Panc1 (cell line): ENCODE results near the gene RPL7A.

Experiments
- SIN3A ChIP-seq: IDR thresholded peaks from 2 replicates; pipeline ENCODE4 v1.6.1; 2012; ENCODE audit warnings: low read depth, mild to moderate bottlenecking, low read length, moderate library complexity, borderline replicate concordance; ENCODE audit not compliant: insufficient read depth
- TF ChIP-seq, protein P1 (sequence below): fragments of 450-650 bp; IDR thresholded peaks from 2 replicates; pipeline ENCODE4 v1.5.1; 2017; ENCODE audit warnings: mild to moderate bottlenecking
- TF ChIP-seq, protein P2 (sequence below), 2 experiments: IDR thresholded peaks; 2 replicates each; pipeline ENCODE4 v1.6.1; 2011 to 2012; ENCODE audit warnings: low read depth in 2 of 2, control low read depth in 1 of 2, low read length in 1 of 2, mild to moderate bottlenecking in 1 of 2, moderate library complexity in 1 of 2; ENCODE audit not compliant: insufficient read depth in 1 of 2

DNA sequence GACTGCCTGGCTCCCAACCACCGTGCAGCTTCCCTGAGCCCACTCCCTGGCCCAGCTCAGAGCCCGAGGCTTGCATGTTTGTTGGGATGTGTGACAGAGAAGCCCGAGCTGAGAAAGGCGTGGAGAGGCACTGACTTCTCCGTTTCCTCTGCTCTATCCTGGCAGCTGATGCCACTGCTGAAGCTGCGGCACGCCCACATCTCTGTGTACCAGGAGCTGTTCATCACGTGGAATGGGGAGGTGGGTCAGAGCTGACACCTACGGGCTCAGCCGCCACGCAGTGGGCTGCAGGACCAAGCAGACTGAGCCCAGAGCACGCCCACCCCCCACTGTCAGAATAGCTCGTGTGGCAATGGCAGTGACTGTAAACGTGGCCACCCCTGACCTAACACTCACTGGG, 37.4 kb downstream of the RPL7A start:
- TF ChIP-seq, protein P1, sequence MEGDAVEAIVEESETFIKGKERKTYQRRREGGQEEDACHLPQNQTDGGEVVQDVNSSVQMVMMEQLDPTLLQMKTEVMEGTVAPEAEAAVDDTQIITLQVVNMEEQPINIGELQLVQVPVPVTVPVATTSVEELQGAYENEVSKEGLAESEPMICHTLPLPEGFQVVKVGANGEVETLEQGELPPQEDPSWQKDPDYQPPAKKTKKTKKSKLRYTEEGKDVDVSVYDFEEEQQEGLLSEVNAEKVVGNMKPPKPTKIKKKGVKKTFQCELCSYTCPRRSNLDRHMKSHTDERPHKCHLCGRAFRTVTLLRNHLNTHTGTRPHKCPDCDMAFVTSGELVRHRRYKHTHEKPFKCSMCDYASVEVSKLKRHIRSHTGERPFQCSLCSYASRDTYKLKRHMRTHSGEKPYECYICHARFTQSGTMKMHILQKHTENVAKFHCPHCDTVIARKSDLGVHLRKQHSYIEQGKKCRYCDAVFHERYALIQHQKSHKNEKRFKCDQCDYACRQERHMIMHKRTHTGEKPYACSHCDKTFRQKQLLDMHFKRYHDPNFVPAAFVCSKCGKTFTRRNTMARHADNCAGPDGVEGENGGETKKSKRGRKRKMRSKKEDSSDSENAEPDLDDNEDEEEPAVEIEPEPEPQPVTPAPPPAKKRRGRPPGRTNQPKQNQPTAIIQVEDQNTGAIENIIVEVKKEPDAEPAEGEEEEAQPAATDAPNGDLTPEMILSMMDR = no peak
- no peak for TF ChIP-seq SIN3A
- TF ChIP-seq, protein P2, sequence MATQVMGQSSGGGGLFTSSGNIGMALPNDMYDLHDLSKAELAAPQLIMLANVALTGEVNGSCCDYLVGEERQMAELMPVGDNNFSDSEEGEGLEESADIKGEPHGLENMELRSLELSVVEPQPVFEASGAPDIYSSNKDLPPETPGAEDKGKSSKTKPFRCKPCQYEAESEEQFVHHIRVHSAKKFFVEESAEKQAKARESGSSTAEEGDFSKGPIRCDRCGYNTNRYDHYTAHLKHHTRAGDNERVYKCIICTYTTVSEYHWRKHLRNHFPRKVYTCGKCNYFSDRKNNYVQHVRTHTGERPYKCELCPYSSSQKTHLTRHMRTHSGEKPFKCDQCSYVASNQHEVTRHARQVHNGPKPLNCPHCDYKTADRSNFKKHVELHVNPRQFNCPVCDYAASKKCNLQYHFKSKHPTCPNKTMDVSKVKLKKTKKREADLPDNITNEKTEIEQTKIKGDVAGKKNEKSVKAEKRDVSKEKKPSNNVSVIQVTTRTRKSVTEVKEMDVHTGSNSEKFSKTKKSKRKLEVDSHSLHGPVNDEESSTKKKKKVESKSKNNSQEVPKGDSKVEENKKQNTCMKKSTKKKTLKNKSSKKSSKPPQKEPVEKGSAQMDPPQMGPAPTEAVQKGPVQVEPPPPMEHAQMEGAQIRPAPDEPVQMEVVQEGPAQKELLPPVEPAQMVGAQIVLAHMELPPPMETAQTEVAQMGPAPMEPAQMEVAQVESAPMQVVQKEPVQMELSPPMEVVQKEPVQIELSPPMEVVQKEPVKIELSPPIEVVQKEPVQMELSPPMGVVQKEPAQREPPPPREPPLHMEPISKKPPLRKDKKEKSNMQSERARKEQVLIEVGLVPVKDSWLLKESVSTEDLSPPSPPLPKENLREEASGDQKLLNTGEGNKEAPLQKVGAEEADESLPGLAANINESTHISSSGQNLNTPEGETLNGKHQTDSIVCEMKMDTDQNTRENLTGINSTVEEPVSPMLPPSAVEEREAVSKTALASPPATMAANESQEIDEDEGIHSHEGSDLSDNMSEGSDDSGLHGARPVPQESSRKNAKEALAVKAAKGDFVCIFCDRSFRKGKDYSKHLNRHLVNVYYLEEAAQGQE (IDR thresholded peaks at IDR 0.05; ENCODE audit: insufficient read depth in 1 of 2, low read depth in 2 of 2, low read length in 1 of 2) = no peak
